ENCODE results near the gene TSPEAR. TPM values are rescaled to one million over a fixed set of nuclear protein-coding genes. Genes with fewer than 3 reads are reported as not detected.

The TSPEAR gene
- total RNA-seq, 1 experiment from 2014 or later, result 0.32 TPM

GRCh38 chr21:44716984-44717383 is 5.6 kb upstream of the TSPEAR start:
- Histone ChIP-seq H3K4me3 (ENCODE audit: low read depth, low read length) (no peak overlapping the region), H3K36me3 (ENCODE audit: control insufficient read depth, insufficient read depth, low read length) (no peaks in the 10 kb centered on the region), H3K27me3 (replicated peaks; ENCODE audit: control insufficient read depth, insufficient read depth, low read length) (no peaks in the 10 kb centered on the region), H3K4me1 (no peaks in the 10 kb centered on the region), H3K9me3 (no peaks in the 10 kb centered on the region)
- H3K4me1 Mint-ChIP-seq (ENCODE audit: low read depth, unreplicated experiment), result no peaks in the 10 kb centered on the region
- H3K36me3 Mint-ChIP-seq (ENCODE audit: insufficient read depth, unreplicated experiment), result no peaks in the 10 kb centered on the region
- ChIA-PET POLR2A (no interaction called here), CTCF (no interaction called here)
- DNase-seq, result no peak
- intact Hi-C loops (cut with micrococcal nuclease; ENCODE audit: unreplicated experiment), result no loop called here
- H3K4me3 Mint-ChIP-seq (ENCODE audit: unreplicated experiment), result no peak overlapping the region
- peaks cover 17% of the 10 kb centered on the region for H3K27me3 Mint-ChIP-seq (ENCODE audit: insufficient read depth, unreplicated experiment)
- no peaks in the 10 kb centered on the region for H3K9me3 Mint-ChIP-seq (ENCODE audit: unreplicated experiment)
- BruUV-seq (replicated peaks), result no TSS peak
- no peak overlapping the region for H3K27ac Mint-ChIP-seq (ENCODE audit: unreplicated experiment)
- TF ChIP-seq, protein P1, sequence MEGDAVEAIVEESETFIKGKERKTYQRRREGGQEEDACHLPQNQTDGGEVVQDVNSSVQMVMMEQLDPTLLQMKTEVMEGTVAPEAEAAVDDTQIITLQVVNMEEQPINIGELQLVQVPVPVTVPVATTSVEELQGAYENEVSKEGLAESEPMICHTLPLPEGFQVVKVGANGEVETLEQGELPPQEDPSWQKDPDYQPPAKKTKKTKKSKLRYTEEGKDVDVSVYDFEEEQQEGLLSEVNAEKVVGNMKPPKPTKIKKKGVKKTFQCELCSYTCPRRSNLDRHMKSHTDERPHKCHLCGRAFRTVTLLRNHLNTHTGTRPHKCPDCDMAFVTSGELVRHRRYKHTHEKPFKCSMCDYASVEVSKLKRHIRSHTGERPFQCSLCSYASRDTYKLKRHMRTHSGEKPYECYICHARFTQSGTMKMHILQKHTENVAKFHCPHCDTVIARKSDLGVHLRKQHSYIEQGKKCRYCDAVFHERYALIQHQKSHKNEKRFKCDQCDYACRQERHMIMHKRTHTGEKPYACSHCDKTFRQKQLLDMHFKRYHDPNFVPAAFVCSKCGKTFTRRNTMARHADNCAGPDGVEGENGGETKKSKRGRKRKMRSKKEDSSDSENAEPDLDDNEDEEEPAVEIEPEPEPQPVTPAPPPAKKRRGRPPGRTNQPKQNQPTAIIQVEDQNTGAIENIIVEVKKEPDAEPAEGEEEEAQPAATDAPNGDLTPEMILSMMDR (IDR thresholded peaks at IDR 0.05; ENCODE audit: insufficient read depth in 1 of 2, low read depth in 1 of 2, low read length in 1 of 2, severe bottlenecking in 1 of 2, unreplicated experiment in 1 of 2), result no peak

- no peaks in the 10 kb centered on the region for H3K9me3 Mint-ChIP-seq (ENCODE audit: unreplicated experiment)
- peaks cover 6% of the 10 kb centered on the region; the same call in 1 of the 2 replicates for H3K4me1 ChIP-seq
- no peaks in the 10 kb centered on the region for H3K9me3 ChIP-seq
- peaks cover 16% of the 10 kb centered on the region for H3K27me3 Mint-ChIP-seq (ENCODE audit: insufficient read depth, unreplicated experiment)
- H3K36me3 ChIP-seq (ENCODE audit: control insufficient read depth, insufficient read depth, low read length), result no peaks in the 10 kb centered on the region
- CTCF ChIA-PET, result interaction anchor here (0.5 kb wide), 1 partner anchor 38 kb away, joined by 3 read pairs; no protein-coding TSS in a partner anchor
- no peak overlapping the region for H3K27ac Mint-ChIP-seq (ENCODE audit: unreplicated experiment)
- H3K36me3 Mint-ChIP-seq (ENCODE audit: insufficient read depth, unreplicated experiment), result no peaks in the 10 kb centered on the region
- H3K4me3 ChIP-seq (ENCODE audit: low read depth, low read length), result no peak overlapping the region
- POLR2A ChIA-PET, result no interaction called here
- no TSS peak for BruUV-seq (replicated peaks)
- no peak overlapping the region for H3K4me3 Mint-ChIP-seq (ENCODE audit: unreplicated experiment)
- no peak for DNase-seq
- TF ChIP-seq, protein P1 (IDR thresholded peaks at IDR 0.05; ENCODE audit: insufficient read depth in 1 of 2, low read depth in 1 of 2, low read length in 1 of 2, severe bottlenecking in 1 of 2, unreplicated experiment in 1 of 2), result no peak
- intact Hi-C loops (cut with micrococcal nuclease; ENCODE audit: unreplicated experiment), result no loop called here
- peaks cover 7% of the 10 kb centered on the region for H3K4me1 Mint-ChIP-seq (ENCODE audit: low read depth, unreplicated experiment)
- no peaks in the 10 kb centered on the region for H3K27me3 ChIP-seq (replicated peaks; ENCODE audit: control insufficient read depth, insufficient read depth, low read length)
Observed at GRCh38 chr21:44714905-44715304, 3.5 kb upstream of the TSPEAR start.

DNA sequence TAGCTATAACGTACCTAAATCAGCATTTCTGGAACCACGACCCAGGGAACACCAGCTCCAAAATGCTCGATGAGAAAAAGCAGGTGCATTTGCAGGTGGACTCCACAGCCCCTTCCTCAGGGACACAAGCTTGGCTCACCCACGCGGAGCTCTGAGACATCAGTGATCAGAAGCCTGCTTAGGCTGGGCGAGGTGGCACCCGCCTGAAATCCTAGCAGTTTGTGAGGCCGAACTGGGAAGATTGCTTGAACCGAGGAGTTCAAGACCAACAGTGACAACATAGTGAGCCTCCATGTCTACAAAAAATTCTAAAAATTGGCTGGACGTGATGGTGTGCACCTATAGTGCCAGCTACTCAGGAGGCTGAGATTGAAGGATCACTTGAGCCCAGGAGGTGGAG is 2.5 kb upstream of the TSPEAR start:
- H3K27me3 ChIP-seq (replicated peaks; ENCODE audit: control insufficient read depth, insufficient read depth, low read length), result no peaks in the 10 kb centered on the region
- BruUV-seq (replicated peaks), result no TSS peak
- no peaks in the 10 kb centered on the region for H3K36me3 Mint-ChIP-seq (ENCODE audit: insufficient read depth, unreplicated experiment)
- H3K4me3 Mint-ChIP-seq (ENCODE audit: unreplicated experiment), result no peak overlapping the region
- ChIA-PET POLR2A (no interaction called here), CTCF (interaction anchor here (0.8 to 1.1 kb wide), 2 partner anchors 79 to 80 kb away, joined by 3 read pairs; no protein-coding TSS in a partner anchor)
- H3K4me1 Mint-ChIP-seq (ENCODE audit: low read depth, unreplicated experiment), result peaks cover 7% of the 10 kb centered on the region
- TF ChIP-seq, protein P1 (IDR thresholded peaks at IDR 0.05; ENCODE audit: insufficient read depth in 1 of 2, low read depth in 1 of 2, low read length in 1 of 2, severe bottlenecking in 1 of 2, unreplicated experiment in 1 of 2), result no peak
- DNase-seq, result no peak
- H3K4me3 ChIP-seq (ENCODE audit: low read depth, low read length), result no peak overlapping the region
- H3K36me3 ChIP-seq (ENCODE audit: control insufficient read depth, insufficient read depth, low read length), result no peaks in the 10 kb centered on the region
- H3K27me3 Mint-ChIP-seq (ENCODE audit: insufficient read depth, unreplicated experiment), result peaks cover 12% of the 10 kb centered on the region
- H3K9me3 Mint-ChIP-seq (ENCODE audit: unreplicated experiment), result no peaks in the 10 kb centered on the region
- intact Hi-C loops (cut with micrococcal nuclease; ENCODE audit: unreplicated experiment), result no loop called here
- no peaks in the 10 kb centered on the region for H3K9me3 ChIP-seq
- H3K4me1 ChIP-seq, result peaks cover 6% of the 10 kb centered on the region; the same call in 1 of the 2 replicates
- no peak overlapping the region for H3K27ac Mint-ChIP-seq (ENCODE audit: unreplicated experiment)

All from Caco-2 (cell line).